Measurements from ENCODE around the gene ABCF3.

The ABCF3 gene

GRCh38 chr3:184189421-184189820 lies 3.4 kb downstream of the ABCF3 start:
- DNase-seq = no peak

DNA sequence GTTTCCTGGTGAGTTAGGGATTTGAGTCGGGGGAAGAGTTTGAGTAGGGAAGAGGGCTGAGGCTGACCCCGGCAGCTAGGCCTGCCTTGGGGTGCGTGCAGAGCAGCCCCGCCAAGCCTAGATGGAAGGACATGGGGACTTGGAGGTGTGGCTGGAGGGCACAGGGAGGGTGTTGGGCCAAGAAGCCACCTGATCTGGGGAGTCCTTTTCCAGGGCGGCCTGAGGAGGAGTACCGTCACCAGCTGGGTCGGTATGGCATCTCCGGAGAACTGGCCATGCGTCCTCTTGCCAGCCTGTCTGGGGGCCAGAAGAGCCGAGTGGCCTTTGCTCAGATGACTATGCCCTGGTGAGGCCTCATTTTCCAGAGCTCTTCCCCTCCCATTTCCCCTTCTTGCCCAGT lies 6.9 kb downstream of the ABCF3 start:
- no peak for DNase-seq

- no peak for DNase-seq
Observed at GRCh38 chr3:184193991-184194539, 8.1 kb downstream of the ABCF3 start.

DNA sequence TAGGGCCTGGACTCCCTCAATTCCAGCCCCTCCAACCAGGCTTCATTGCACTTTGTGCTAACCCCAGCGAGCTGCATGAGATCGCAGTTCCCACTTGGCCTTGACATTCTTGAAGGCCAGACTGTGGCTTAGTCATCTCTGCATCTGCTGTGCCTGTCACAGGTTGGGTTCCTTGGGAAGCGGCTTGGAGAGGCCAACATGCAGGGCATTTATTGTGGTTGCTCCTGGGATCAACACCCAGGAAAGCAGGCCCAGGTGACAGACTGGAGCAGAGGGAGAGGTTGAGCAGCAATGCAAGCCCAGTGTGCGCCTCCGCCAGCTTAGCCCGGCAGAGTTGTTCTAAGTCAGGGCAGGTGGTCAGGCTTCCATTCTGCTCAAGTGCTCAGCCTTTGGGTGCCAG lies 10.5 kb downstream of the ABCF3 start:
- DNase-seq = no peak

DNA sequence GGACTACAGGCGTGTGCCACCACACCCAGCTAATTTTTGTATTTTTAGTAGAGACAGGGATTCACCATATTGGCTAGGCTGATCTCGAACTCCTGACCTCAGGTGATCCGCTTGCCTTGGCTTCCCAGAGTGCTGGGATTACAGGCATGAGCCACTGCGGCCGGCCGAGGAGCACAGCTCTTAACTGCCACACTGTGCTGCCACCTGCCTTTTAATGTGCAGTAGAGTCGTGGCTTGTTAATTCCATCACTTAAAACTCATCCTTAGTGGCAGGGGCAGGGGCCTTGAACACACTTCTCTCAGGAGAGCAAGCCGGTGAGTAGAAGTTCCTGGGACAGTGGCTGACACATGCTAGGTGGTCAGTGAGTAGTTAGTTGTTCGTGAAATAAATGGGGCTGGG lies 12.5 kb downstream of the ABCF3 start:
- DNase-seq = no peak

DNA sequence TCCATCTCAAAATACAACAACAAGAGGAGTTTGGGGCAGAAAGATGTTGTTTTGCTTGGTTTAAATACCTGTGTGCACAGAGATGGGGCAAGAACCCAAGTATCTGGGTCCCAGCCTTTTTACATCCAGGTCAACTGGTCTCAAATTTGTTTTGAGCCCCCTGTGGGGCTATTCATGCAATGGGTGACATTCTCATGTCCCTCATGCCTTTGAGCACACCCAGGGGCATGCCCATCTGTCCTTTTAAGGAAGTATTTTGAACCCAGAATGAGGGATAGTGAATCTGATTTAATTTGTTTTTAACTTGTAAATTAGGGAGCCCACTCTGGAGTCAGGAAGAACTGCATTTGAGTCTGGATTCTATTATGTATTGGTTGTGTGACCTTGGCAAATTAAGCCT lies 14.8 kb downstream of the ABCF3 start:
- no peak for DNase-seq

- DNase-seq = no peak
Observed at GRCh38 chr3:184203526-184203925, 17.5 kb downstream of the ABCF3 start.

GRCh38 chr3:184209146-184209923 lies 23.3 kb downstream of the ABCF3 start:
- no peak for DNase-seq

GRCh38 chr3:184211297-184211696 lies 25.3 kb downstream of the ABCF3 start:
- no peak for DNase-seq

DNA sequence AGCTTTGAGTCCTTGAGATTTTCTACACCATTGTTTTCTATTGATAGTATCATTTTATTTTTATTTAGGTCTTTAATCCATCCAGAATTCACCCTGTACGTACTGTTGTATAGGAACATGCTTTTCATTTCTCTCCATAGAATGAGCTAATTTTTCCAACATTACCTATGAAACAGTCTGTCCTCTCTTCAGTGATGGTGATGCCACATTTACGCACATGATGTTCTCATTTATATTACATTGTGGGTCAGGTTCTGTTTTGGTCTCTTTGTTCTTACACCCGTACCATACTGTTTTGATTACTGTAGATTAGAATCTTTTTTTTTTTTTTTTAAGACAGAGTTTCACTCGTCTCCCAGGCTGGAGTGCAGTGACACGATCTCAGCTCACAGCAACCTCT lies 25.7 kb downstream of the ABCF3 start:
- DNase-seq = no peak

DNA sequence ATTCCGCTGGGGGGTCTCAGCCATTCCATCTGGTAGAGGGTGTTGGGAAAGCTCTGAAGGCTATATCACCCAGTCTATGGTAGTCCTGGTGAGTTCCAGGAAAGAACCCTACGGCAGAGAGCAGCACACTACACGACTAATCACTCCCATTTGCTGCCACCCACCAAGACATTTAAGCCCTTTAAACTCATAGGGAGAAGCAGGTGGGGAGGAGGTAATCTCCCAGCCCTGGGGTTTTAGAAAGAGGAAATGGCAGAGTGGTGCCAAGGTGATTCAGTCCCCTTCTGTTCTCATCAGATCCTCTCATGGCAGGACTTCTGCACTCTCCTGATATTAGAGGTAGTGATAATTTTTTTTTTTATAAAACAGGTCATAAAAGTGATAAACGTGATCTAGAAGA lies 32.8 kb downstream of the ABCF3 start:
- DNase-seq = peak; percentile 33 to 68

- DNase-seq = no peak
Observed at GRCh38 chr3:184222521-184222920, 36.5 kb downstream of the ABCF3 start.

DNA sequence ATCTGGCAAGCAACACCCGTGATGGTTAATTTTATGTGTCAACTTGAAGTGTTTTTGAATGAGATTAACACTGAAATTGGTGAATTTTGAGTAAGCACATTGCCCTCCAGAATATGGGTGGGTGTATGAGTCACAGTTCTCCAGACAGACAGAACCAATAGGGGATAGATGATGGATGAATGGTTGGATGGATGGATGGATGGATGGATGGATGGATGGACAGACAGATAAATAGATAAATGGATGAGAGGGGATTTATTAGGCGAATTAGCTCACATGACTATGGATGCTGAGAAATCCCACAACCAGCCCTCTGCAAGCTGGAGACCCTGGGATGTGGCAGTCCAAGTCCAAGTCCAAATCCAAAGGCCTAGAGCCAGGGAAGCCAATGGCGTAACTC lies 37.9 kb downstream of the ABCF3 start:
- no peak for DNase-seq

GRCh38 chr3:184227481-184227935 lies 41.5 kb downstream of the ABCF3 start:
- DNase-seq = peak; percentile 44 to 52

- no peak for DNase-seq
Observed at GRCh38 chr3:184228376-184229137, 42.6 kb downstream of the ABCF3 start.

GRCh38 chr3:184229394-184230080 lies 43.5 kb downstream of the ABCF3 start, which contains the start of gene VWA5B2:
VWA5B2 (plus strand) TSS chr3:184229585; CDS start chr3:184230529, 944 bp downstream.
- DNase-seq = peak; percentile 88 to 93

GRCh38 chr3:184230081-184230602 lies 44.1 kb downstream of the ABCF3 start:
- DNase-seq = peak; percentile 79 to 84

- peak; percentile 85 to 91 for DNase-seq
Observed at GRCh38 chr3:184230603-184231528, 44.9 kb downstream of the ABCF3 start.

- peak in 1 of 2 experiments; percentile 35 for DNase-seq
Observed at GRCh38 chr3:184231671-184232070, 45.7 kb downstream of the ABCF3 start.

DNA sequence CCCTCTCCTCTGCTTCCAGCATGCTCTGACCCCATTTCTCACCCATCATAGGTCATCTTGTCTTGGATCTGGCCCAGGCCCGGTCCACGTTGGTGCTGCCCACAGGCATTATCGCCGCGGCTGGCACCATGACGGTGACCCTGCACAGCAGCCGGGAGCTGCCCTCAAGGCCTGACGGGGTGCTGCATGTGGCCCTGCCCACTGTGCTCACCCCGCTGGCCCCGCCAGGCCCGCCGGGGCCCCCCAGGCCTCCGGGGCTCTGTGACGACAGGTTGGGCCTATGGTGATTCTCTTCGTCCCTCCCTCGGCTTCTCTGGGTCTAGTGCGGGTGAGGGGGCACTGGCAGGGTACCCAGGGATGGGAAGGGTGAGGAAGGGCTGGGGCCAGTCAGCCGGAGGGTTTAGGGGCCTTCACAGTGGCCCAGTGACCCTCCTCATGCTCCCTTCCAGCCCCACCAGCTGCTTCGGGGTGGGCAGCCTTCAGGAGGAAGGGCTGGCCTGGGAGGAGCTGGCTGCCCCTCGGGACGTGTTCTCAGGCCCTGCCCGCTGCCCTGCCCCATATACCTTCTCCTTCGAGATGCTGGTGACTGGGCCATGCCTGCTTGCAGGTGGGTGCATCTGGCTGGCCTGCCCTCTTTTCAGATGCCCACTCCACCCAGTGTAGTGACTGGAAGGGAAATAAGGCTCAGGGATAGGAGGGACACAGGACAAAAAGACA lies 47.3 kb downstream of the ABCF3 start:
- no peak for DNase-seq

DNA sequence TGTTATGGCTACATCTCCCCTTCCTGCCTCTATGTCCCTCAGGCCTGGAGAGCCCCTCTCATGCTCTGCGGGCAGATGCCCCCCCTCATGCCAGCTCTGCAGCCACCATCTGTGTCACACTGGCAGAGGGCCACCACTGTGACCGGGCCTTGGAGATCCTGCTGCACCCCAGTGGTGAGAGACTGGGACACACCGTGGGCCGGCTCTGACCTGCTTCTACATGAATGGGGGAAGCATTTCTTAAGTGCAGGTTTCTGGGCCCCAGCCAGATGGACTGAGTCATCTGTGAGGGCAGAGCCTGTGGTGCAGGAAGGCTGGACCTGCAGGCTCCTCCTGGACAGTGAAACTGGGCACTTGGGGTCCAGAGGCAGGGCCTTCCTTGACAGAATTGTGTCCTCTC lies 48.2 kb downstream of the ABCF3 start:
- no peak for DNase-seq

Data from NCI-H2081 (cell line).